ENCODE results near the gene KCNQ1. TPM values are rescaled to one million over a fixed set of nuclear protein-coding genes. Genes with fewer than 3 reads are reported as not detected.

The KCNQ1 gene
- total and polyA plus RNA-seq, 3 experiments from 2014 or later = 2.6 to 5.7 (median 3.4) TPM

GRCh38 chr11:2686360-2687222 is 241.8 kb downstream of the KCNQ1 start:
- no peak overlapping the region for H3K4me3 Mint-ChIP-seq
- CTCF ChIA-PET = no interaction called here
- no peaks in the 10 kb centered on the region for H3K9me3 Mint-ChIP-seq
- H3K4me1 ChIP-seq (ENCODE audit: insufficient read depth, low read length) = no peaks in the 10 kb centered on the region
- no peak overlapping the region for H3K27ac ChIP-seq (ENCODE audit: low read depth, low read length)
- H3K4me1 Mint-ChIP-seq = peaks cover 0 to 3% (median 0%) of the 10 kb centered on the region in 3 donors
- H3K27me3 Mint-ChIP-seq = no peaks in the 10 kb centered on the region
- no peaks in the 10 kb centered on the region for H3K9me3 ChIP-seq (ENCODE audit: low read length)
- no peaks in the 10 kb centered on the region for H3K27me3 ChIP-seq (ENCODE audit: insufficient read depth, low read length, poor library complexity, severe bottlenecking)
- DNase-seq = peak in 1 of 5 donors; percentile 37
- H3K27ac Mint-ChIP-seq = no peak overlapping the region
- POLR2A ChIA-PET = no interaction called here
- no peak overlapping the region for H3K4me3 ChIP-seq (ENCODE audit: low read length)
- H3K36me3 ChIP-seq (ENCODE audit: insufficient read depth, low read length) = no peaks in the 10 kb centered on the region
- H3K36me3 Mint-ChIP-seq = no peaks in the 10 kb centered on the region

GRCh38 chr11:2687223-2687530 is 242.4 kb downstream of the KCNQ1 start:
- H3K9me3 ChIP-seq (ENCODE audit: low read length) = no peaks in the 10 kb centered on the region
- ChIA-PET POLR2A (no interaction called here), CTCF (no interaction called here)
- no peak overlapping the region for H3K4me3 ChIP-seq (ENCODE audit: low read length)
- no peaks in the 10 kb centered on the region for H3K9me3 Mint-ChIP-seq
- no peak for DNase-seq
- no peaks in the 10 kb centered on the region for H3K27me3 Mint-ChIP-seq
- no peak overlapping the region for H3K4me3 Mint-ChIP-seq
- H3K27ac ChIP-seq (ENCODE audit: low read depth, low read length) = no peak overlapping the region
- H3K36me3 Mint-ChIP-seq = no peaks in the 10 kb centered on the region
- peaks cover 0 to 3% (median 0%) of the 10 kb centered on the region in 3 donors for H3K4me1 Mint-ChIP-seq
- H3K4me1 ChIP-seq (ENCODE audit: insufficient read depth, low read length) = no peaks in the 10 kb centered on the region
- H3K36me3 ChIP-seq (ENCODE audit: insufficient read depth, low read length) = no peaks in the 10 kb centered on the region
- no peak overlapping the region for H3K27ac Mint-ChIP-seq
- H3K27me3 ChIP-seq (ENCODE audit: insufficient read depth, low read length, poor library complexity, severe bottlenecking) = no peaks in the 10 kb centered on the region

- Histone ChIP-seq H3K9me3 (ENCODE audit: low read length) (no peaks in the 10 kb centered on the region), H3K4me3 (ENCODE audit: low read length) (no peak overlapping the region), H3K36me3 (ENCODE audit: insufficient read depth, low read length) (no peaks in the 10 kb centered on the region), H3K27me3 (ENCODE audit: insufficient read depth, low read length, poor library complexity, severe bottlenecking) (no peaks in the 10 kb centered on the region), H3K4me1 (ENCODE audit: insufficient read depth, low read length) (no peaks in the 10 kb centered on the region), H3K27ac (ENCODE audit: low read depth, low read length) (no peak overlapping the region)
- CTCF ChIA-PET = no interaction called here
- Mint-ChIP-seq H3K27me3 (no peaks in the 10 kb centered on the region), H3K27ac (no peak overlapping the region), H3K4me1 (peaks cover 0 to 5% (median 0%) of the 10 kb centered on the region in 3 donors), H3K4me3 (no peak overlapping the region), H3K36me3 (no peaks in the 10 kb centered on the region), H3K9me3 (no peaks in the 10 kb centered on the region)
- peak in 1 of 5 donors; percentile 41 for DNase-seq
- POLR2A ChIA-PET = no interaction called here
Observed at GRCh38 chr11:2687782-2688191, 243.0 kb downstream of the KCNQ1 start.

GRCh38 chr11:2688381-2689231 is 243.8 kb downstream of the KCNQ1 start:
- Histone ChIP-seq H3K27me3 (ENCODE audit: insufficient read depth, low read length, poor library complexity, severe bottlenecking) (no peaks in the 10 kb centered on the region), H3K9me3 (ENCODE audit: low read length) (no peaks in the 10 kb centered on the region), H3K4me1 (ENCODE audit: insufficient read depth, low read length) (no peaks in the 10 kb centered on the region), H3K36me3 (ENCODE audit: insufficient read depth, low read length) (no peaks in the 10 kb centered on the region), H3K4me3 (ENCODE audit: low read length) (no peak overlapping the region), H3K27ac (ENCODE audit: low read depth, low read length) (no peak overlapping the region)
- Mint-ChIP-seq H3K27ac (peak overlapping the region in 2 of 8 donors; percentile 14 to 21), H3K4me1 (peaks cover 0 to 5% (median 0%) of the 10 kb centered on the region in 3 donors), H3K4me3 (no peak overlapping the region), H3K36me3 (no peaks in the 10 kb centered on the region), H3K27me3 (no peaks in the 10 kb centered on the region), H3K9me3 (no peaks in the 10 kb centered on the region)
- ChIA-PET POLR2A (no interaction called here), CTCF (no interaction called here)
- DNase-seq = peak in 1 of 5 donors; percentile 37

GRCh38 chr11:2689651-2690575 is 245.1 kb downstream of the KCNQ1 start:
- no peak overlapping the region for H3K4me3 ChIP-seq (ENCODE audit: low read length)
- Mint-ChIP-seq H3K27me3 (no peaks in the 10 kb centered on the region), H3K36me3 (no peaks in the 10 kb centered on the region), H3K27ac (peak overlapping the region in 4 of 8 donors; percentile 28 to 85 (median 48)), H3K4me3 (no peak overlapping the region), H3K9me3 (no peaks in the 10 kb centered on the region), H3K4me1 (peaks cover 0 to 5% (median 0%) of the 10 kb centered on the region in 3 donors)
- H3K27me3 ChIP-seq (ENCODE audit: insufficient read depth, low read length, poor library complexity, severe bottlenecking) = no peaks in the 10 kb centered on the region
- no peaks in the 10 kb centered on the region for H3K4me1 ChIP-seq (ENCODE audit: insufficient read depth, low read length)
- POLR2A ChIA-PET = no interaction called here
- no peaks in the 10 kb centered on the region for H3K9me3 ChIP-seq (ENCODE audit: low read length)
- CTCF ChIA-PET = no interaction called here
- DNase-seq = peak in 1 of 5 donors; percentile 17
- no peaks in the 10 kb centered on the region for H3K36me3 ChIP-seq (ENCODE audit: insufficient read depth, low read length)
- no peak overlapping the region for H3K27ac ChIP-seq (ENCODE audit: low read depth, low read length)

GRCh38 chr11:2690596-2691354 is 246.0 kb downstream of the KCNQ1 start:
- CTCF ChIA-PET = no interaction called here
- no peaks in the 10 kb centered on the region for H3K27me3 ChIP-seq (ENCODE audit: insufficient read depth, low read length, poor library complexity, severe bottlenecking)
- no peaks in the 10 kb centered on the region for H3K36me3 ChIP-seq (ENCODE audit: insufficient read depth, low read length)
- H3K9me3 Mint-ChIP-seq = no peaks in the 10 kb centered on the region
- no peaks in the 10 kb centered on the region for H3K4me1 ChIP-seq (ENCODE audit: insufficient read depth, low read length)
- peak overlapping the region in 1 of 8 donors; percentile 33 for H3K27ac Mint-ChIP-seq
- no peak overlapping the region for H3K4me3 Mint-ChIP-seq
- peaks cover 0 to 5% (median 0%) of the 10 kb centered on the region in 3 donors for H3K4me1 Mint-ChIP-seq
- no peaks in the 10 kb centered on the region for H3K27me3 Mint-ChIP-seq
- no peak overlapping the region for H3K27ac ChIP-seq (ENCODE audit: low read depth, low read length)
- DNase-seq = no peak
- H3K4me3 ChIP-seq (ENCODE audit: low read length) = no peak overlapping the region
- POLR2A ChIA-PET = no interaction called here
- H3K36me3 Mint-ChIP-seq = no peaks in the 10 kb centered on the region
- H3K9me3 ChIP-seq (ENCODE audit: low read length) = no peaks in the 10 kb centered on the region

- H3K36me3 Mint-ChIP-seq = no peaks in the 10 kb centered on the region
- H3K4me1 Mint-ChIP-seq = peaks cover 0 to 5% (median 0%) of the 10 kb centered on the region in 3 donors
- no peak for DNase-seq
- ChIA-PET POLR2A (no interaction called here), CTCF (no interaction called here)
- H3K9me3 ChIP-seq (ENCODE audit: low read length) = no peaks in the 10 kb centered on the region
- H3K4me3 Mint-ChIP-seq = no peak overlapping the region
- H3K36me3 ChIP-seq (ENCODE audit: insufficient read depth, low read length) = no peaks in the 10 kb centered on the region
- H3K27me3 ChIP-seq (ENCODE audit: insufficient read depth, low read length, poor library complexity, severe bottlenecking) = no peaks in the 10 kb centered on the region
- H3K27ac Mint-ChIP-seq = no peak overlapping the region
- H3K9me3 Mint-ChIP-seq = no peaks in the 10 kb centered on the region
- H3K27me3 Mint-ChIP-seq = no peaks in the 10 kb centered on the region
- H3K27ac ChIP-seq (ENCODE audit: low read depth, low read length) = no peak overlapping the region
- no peaks in the 10 kb centered on the region for H3K4me1 ChIP-seq (ENCODE audit: insufficient read depth, low read length)
- no peak overlapping the region for H3K4me3 ChIP-seq (ENCODE audit: low read length)
Observed at GRCh38 chr11:2691355-2691761, 246.6 kb downstream of the KCNQ1 start.
